OCI-M1 (cell line): ENCODE data around the gene STXBP6.

ENCODE experiments used
- DNase-seq: peaks from one replicate; lab custom pipeline; 2025; lab: John Stamatoyannopoulos, UW

Gene STXBP6

DNA sequence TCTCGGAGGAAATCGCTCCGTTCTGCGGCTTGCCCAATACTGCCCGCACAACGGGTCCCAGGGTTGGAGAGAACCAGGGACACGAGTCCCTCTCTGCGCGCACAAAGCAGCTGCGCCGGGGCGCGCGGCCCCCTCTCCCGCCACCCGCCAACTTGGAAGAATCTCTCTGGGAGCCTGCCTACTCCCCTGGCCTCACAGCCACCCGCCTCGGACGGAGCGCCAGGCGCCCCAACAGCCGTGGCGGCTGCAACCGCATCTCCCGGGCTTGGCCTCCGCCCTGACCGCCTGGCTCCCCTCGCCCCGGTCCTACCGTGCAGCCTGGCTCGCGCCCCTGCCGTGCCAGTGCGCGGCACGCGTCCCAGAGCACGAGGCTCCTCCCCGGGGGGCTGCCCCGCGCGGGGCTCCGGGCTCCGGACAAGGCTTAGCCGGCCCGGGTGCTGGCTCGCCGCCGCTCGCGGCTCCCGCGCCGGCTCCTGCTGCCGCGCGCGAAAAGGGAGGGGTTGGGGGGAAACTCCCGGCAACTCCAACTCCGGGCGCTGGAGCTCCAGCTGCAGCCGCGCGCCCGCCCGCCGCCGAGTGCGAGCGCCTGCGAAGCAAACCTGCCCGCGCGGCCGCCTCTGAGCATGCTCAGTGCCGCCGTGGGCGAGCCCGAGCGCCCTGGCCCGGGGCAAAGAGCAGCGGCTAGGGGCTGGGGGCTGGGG, at the start of gene STXBP6:
Gene STXBP6, minus strand, starts transcription at position 580 of the 701 bp plus-strand sequence. CDS start 75,329 bp downstream, outside the sequence.
- DNase-seq = peak; percentile 10

DNA sequence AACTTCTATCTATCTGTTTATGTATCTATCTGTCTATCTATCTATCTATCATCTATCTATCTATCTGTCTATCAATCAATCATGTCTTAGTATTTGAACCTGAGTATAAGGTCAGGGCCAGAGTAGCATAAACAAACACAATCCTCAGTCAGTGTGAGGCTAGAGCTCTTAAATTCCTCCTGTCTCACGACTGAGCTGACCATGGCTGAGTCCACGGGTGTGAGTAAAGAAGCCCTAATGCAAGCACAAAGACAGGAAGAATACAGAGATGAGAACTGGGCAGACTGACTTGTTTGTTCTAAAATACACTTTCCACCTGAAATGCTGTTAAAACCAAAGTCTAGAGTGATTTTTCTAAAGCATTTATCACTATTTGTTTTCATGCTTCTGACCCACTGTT, 47.2 kb upstream of the STXBP6 start:
- no peak for DNase-seq

DNA sequence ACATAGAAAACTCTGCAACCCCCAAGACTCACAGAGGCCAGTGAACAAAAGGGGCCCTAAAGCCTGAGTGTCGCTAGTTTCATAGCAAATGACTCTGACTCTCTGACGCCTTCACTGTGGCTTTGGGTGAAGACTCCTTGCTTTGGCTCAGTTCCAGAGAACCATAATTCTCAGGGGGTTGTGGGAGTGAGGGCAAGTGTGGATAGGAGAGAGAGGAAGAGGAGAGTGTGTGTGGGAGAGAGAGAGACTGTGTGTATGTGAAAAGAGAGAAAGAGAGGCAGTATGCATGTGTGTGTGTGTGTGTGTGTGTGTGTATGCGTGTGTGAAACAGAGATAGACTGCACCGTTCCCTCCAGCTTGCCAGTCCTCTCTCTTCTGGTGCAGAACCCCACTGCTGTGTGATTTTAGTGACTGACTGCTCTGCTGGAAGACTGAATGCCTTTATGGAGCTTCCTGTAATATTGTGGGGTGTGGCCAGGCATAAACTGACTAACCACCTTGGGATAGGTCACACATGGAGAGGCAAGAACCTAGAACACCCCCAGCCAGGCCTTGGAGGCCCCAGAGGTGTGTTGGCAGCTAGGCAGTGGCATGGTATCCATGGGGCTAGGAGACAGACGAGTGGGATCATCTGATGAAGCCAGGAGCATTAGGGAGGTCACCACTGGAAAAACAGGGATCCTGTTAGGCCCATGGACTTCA, 45.9 kb upstream of the STXBP6 start:
- peak; percentile 31 for DNase-seq

DNA sequence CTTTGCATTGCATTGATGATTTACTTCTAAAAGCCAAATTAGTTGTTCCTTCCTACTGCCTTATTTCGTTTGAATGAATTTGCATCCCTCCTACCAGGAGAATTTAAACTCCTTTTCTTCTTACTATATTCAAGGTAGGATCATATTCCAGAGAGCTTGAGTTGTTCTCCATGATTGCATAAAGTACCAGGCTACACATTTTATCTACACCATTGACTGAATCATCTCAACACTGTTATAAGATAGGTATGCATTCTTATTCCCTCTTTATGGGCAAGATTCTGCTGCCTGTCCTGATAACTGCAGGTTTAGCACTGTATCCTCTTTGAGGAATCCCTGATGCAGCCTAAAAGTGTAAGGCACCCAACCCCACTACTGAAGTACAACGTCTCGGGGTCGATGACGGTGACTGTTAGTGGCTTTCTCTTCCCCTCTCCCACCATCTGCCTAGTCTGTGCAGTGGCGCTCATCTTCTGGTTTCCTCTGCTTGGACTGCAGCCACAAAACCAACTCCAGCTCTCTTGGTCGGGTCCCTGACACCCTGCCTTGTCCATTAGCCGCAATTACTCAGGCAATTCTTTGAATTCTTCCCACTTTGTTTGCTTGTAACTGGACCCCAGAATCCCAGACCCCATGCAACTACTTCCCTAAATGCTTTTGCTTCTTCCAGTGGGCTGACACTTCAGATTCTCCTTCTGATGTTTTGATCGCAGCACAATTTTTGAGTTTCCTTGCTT, 44.4 kb upstream of the STXBP6 start:
- DNase-seq = no peak

DNA sequence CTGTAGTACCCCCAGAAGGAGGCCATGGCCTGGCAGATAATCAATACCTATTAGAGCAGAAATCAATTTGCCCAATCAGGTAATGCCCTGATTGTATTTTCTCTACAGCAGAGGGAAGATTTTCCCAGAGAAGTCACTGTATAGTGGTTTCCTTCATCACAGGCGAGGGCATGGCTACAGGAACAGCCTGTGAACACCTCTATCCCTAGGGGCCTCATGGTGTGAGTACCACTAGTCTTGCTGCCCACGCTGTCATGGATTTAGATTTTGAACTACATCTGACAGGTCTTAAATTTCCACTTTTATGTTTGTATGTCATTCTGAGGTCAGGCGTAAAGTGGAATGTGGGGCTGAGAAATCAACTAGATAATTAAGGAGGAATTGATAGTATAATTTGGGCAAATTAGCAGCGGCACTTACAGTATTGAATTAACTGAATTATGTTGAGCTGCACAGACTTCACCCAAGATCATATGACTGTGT, 42.4 kb upstream of the STXBP6 start:
- DNase-seq = no peak

DNA sequence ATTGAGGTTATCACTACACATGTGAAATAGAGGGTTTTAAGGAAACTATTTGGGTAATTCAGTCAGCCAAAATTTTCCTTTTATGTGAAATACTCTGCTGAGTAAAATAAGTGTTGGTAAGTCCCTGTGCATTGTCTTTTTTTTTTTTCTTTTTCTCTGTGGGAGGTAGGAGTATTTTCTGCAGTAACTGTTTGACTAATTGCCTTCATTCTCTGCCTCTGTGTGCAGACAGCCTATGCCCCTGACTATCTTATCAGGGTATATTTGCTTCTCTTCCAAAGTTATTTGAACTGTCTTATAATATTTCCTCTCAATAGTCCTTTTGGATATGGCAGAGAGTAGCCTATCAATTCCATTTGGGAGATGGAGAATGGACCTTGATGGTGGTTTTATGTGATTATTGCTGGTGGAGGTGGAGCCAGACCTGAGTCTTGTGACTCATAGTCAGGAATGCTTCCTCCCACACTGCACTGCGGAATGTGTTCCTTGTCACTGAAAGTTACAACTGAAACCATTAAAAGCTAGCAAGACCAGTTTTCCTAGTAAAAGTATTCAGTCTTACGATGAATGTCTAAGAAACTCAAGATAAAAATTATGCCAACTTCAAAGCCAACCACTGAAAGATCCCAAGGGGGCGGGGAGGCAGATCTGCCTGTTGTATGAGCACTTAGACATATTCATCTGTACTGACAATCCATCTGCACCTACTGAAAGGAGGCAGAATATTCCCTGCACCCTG, 40.9 kb upstream of the STXBP6 start:
- DNase-seq = no peak

DNA sequence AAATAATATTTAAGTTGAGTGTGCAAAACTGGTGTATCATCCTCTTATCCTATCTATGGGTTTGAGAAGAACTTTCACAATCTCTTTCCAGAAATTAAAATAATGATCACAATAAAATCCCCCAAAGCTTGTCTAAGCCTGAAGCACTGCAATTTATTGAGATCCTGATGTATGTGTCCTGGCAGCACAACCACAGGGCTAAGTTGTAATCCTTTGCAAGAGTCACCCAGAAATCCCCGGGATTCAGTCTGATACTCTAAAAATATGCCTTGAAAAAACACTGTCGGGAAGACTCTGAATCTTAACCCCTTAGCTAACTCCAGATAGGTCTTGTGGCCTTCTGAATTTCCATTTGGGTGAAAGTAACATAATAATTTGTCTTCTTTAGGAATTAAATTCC, 40.3 kb upstream of the STXBP6 start:
- DNase-seq = no peak

DNA sequence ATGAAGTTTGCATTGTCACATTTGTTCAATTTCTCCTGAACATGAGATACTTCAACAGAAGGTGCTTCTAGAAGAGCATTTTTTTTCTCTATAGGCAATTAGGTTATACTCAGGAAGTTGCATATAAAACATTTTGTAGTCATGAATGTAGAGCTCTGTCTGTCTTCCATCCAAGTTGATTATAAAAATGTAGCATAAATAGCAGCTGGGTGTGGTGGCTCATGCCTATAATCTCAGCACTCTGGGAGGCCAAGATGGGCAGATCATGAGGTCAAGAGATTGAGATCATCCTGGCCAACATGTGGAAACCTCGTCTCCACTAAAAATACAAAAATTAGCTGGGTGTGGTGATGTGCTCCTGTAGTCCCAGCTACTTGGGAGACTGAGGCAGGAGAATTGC, 39.5 kb upstream of the STXBP6 start:
- DNase-seq = no peak

DNA sequence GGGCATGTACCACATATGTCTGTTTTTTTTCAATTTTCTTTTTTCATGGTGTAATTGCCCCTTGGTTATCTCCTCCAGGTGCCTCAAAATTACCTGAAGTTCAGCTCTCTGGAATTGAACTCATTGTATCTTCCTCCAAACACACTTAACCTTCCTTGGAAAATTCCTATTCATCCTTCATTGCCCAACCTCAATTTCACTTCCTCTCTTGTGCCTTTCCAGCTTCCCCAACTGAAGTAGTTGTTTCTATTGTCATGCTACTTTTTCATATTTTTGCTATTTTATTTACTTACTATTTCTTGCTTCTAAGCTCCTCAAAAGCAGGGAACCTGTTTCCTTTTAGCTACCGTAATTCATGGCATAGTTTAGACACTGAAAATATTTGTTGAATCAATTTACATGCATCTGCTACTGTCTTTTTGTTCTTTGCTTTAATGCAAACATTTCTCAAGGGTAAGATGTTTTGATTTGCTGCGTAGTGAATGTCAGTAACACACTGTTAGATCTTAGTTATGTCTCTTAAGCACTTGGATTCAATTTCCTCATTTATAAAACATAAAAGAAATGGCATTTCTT, 37.0 kb upstream of the STXBP6 start:
- DNase-seq = no peak

DNA sequence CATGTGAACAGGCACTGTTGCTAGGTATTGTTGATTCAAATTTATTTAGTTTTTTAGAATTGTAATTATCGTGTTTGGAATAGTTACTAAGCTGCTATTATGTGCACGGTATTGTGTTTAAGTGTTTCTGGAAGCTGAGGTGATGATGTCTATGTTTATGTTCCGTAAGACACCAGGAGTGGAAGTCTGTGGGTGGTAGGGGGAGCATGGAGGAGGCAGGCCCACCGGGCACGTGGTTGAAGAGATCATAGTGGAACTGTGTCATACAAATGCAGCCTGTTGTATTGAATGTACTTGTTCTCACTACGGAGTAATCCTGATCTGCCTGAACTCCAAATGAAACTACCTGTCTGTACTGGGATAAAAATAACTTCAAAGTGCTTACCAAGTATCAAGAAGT, 36.1 kb upstream of the STXBP6 start:
- DNase-seq = no peak

DNA sequence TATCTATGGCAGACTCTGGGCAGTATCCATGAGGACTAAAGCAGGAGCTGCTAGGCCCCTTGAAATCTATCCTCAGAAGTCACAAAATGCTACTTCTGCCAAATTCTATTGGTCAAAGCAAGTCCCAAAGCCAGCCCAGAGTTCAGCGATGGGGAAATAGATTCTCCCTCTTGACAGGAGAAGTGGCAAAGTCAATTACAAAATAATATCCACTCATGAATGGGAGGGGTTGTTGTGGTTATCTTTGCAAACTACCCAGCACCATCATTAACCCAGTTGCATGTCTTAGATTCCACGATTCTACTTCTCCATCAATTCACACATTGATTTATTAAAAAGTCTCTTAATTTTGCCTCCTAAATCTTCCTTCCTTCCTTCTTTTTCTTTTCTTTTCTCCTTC, 30.7 kb upstream of the STXBP6 start:
- DNase-seq = no peak

DNA sequence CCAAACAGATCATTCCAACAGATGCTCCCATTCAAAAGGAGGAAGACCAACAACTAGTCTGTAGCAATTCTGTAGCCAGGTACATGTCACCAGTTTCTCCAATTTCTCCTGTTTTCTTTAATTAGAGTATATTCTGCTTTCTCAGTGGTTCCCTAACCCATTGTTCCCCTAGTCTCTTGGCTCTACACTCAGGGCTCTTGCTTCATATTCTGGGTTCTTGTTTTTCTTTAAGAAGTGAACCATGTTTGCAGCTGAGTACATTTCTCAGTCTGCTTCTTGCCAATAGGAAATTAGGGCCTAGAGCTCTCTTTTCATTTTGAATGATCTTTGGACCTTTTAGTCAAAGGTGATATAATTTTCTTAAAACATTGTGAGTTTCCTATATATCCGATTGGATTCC, 29.4 kb upstream of the STXBP6 start:
- no peak for DNase-seq

DNA sequence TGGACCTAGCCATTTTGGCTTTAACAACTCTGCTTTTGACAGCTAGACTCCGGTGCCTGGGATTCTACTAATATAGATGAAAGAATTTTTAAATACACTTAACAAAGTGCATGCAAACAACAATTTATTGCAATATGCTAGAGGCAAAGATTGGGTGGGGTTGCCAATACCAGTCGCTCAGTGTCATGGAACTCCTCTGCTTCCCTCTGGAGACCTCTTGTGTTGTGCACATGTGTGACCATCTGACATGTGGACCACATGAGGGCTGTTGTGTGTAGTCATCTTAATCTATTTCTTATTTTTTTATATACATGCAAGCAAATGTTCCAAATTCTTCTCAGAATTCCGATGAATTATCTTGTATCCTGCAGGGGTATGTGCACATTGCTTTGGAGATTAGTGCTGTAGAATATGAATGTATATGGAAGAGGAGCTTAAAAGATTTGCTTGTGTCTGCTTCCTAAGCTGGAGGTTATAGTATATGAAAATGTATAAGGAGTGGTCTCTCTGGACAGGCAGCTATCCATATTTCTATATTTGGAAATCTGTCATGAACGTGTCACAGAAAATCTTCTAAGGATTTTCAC, 24.2 kb upstream of the STXBP6 start:
- DNase-seq = no peak

DNA sequence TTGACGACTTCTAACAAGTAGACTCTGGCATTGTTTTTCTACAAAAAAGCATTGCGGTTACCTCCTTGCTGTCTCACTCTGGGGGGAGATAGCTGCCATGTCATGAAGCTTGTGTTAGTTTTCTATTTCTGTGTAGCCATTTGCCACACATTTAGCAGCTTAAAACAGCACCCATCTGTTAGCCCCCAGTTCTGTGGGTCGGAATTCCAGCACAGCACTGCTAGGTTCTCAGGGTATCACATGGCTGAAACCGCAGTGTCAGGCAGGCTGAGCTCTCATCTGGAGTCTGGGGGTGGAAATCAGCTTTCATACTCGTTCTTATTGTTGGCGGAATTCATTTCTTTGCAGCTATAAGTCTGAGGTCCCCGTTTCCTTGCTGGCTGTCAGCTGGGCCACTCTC, 19.9 kb upstream of the STXBP6 start:
- no peak for DNase-seq

DNA sequence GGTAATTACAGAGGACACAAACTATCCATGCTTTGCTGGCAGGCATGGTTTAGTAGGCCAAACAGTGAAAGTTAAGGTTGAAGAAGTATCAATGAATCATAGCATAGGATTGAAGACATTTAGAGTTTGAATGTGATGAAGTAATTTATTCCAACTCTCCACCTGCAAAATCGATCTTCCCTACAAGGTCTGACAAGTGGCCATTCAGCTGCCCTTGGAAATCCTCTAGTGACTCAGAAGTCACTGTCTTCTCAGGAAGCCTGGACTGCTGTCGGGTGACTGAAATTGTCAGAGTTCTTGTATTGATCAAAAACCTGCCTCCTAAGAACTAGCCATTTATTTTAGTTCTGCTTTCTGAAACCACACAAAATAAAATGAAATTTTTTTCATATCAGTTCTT, 17.7 kb upstream of the STXBP6 start:
- DNase-seq = no peak

DNA sequence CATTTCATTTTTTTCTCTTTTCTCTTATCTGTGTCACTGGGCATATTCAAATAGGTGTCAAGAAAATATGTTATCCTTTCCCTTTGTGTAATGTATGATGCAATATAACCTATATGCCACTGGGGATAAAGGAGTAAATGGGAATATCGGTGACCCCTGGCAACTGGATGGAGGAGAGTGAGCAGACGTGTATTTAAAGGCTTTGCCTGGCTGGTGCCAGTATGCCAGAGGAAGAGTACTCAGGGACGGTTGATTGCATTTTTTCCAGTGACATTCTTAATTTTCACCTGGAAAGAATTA, 12.0 kb upstream of the STXBP6 start:
- DNase-seq = no peak

DNA sequence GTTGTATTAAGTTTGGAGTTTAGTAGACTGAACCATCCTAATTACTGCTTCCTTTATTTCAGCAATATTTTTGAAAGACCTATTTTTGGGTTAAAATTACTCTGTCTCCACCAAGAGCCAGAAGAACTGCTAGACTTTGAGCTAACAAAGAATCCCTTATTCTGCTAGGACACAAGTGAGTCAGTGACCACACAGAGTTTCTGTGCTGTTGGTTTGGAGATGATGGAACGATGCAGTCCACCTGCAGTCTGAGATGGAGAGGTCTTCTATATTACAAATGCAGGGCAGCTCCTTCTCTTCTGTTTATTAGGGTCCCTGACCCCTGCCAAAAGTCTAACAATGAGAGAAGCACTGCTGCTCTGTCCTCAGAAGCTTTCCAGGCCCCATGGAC, 6.7 kb upstream of the STXBP6 start:
- DNase-seq = no peak

DNA sequence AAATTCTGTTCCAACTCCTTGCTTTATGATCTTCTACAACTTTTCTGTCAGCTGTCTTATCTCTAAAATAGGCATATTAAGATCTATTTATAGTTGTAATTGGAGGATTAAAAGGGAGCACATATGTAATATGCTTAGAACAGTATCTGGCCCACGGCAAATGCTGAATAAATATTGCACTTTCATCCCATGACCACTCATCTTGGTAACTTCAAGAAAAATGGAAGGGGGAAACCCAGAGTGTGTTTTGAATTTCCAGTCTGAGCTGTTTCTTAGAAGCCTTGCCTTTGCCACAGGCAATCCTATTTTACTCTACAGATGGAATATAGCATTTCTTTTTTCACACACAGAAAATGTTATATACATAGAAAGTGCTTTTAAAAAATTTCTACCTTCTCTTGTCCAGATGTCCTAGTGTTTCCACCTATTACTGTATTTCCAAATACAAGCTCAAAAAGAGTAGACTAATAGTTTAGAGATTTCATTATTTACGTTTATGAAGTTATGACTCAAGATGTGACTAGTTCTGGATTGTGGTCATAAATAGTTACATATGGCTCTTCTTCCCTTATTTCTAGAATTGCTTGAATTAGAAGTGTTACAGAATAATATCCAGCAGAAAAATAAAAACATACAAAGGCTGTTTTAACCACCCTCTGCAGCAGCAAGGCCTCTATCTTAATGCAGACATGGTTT, 6.2 kb upstream of the STXBP6 start:
- no peak for DNase-seq

DNA sequence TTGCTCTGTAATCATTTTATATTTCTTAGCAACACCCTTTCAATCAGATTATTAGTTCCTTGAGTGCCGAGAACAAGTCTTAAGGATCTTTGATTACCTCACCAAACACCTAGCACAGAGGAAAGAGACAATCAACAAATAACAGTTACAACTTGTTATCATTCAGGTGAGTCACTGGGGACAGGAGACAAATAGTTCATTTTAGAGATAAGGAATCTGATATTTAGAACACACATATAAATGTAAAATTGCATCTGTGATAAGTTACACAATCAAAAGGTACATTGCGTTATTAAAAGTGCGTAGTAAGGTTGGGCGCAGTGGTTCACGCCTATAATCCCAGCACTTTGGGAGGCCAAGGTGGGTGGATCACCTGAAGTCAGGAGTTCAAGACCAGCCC, 5.1 kb upstream of the STXBP6 start:
- DNase-seq = no peak

DNA sequence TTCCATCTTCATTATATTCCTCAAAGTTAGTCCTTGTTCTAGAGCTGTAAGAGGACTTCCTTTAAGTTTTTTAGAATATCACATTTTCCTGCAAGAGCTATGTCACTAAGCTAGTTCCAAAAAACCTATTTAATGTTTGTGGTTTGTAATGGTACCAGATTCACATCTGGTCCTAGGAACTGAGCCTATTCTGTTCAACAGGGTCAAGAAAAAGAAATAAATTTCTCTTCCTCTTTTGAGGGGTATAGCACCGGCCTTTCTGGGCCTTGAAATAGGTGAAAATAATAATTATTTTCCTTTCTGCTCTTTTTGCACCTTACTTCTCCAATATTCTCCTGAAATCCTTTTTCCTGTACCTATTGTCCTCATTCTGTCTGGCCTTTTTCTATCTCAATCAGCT, 3.6 kb upstream of the STXBP6 start:
- DNase-seq = no peak

DNA sequence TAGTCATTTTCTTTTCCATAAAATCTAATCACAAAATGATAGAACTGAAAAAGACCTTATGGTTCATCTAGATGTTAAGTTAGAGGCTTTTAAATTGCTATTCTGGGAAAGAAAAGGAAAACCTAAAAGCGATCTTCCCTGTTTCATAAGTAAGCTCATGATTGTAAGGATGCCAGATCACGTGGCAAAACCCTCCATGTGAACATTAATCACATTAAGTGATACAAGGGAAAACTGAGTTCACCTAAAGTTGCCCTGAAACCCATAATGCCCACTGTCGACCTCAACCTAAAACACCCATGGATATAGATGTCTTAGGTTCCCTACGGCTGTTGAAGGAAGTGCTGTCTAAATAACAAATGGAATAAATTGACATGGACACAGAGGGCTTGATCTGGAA, 3.0 kb upstream of the STXBP6 start:
- no peak for DNase-seq
